Pulmonary artery endothelial cell (primary cell): ENCODE measurements around the gene C1QTNF1. TPM values are rescaled to one million over a fixed set of nuclear protein-coding genes. Genes with fewer than 3 reads are reported as not detected.

Experiments
- DNase-seq: peaks from one replicate; pipeline ENCODE4 v3.0.0-alpha.2; 2011; ENCODE audit warnings: low read depth, low spot score
- total RNA-seq: library from RNA; depleted of rRNA; stranded (reverse); fragments of >200 nt; gene quantifications from 2 replicates; pipeline ENCODE4 v1.2.3, GENCODE V29; 2014

Gene C1QTNF1
- total RNA-seq, 1 donor from 2014 or later, result 10.7 TPM

DNA sequence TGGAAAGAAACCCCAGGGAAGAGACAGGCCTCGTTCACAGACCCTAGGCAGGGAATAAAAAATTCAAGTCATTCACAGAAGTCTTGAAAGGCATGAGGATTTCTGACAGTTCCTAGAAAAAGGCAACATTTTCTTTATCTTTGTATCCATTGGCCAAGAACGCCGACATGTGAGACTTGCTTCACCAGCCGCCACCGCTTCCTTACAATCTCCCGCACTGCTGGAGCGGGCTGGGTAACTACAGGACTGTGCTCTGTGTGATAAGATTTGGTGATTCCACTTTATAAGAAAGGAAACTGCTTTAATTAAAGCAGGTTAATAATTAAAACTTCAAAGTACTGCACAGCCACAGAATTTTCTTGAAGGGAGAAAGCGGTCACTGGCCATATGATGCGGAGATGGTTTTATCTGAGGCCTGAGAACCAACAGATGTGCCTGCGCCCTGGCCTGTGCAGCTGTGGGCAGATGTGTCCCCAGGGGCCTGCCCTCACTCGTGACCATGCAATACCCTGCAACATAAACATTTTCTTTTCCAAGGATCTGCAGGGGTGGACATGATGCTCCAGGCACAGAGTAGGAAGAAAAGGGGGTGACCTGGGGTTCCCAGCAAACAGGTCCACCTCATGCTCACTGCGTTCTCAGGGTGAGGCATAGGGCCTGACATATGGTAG is 31.3 kb upstream of the C1QTNF1 start:
- DNase-seq, result no peak

DNA sequence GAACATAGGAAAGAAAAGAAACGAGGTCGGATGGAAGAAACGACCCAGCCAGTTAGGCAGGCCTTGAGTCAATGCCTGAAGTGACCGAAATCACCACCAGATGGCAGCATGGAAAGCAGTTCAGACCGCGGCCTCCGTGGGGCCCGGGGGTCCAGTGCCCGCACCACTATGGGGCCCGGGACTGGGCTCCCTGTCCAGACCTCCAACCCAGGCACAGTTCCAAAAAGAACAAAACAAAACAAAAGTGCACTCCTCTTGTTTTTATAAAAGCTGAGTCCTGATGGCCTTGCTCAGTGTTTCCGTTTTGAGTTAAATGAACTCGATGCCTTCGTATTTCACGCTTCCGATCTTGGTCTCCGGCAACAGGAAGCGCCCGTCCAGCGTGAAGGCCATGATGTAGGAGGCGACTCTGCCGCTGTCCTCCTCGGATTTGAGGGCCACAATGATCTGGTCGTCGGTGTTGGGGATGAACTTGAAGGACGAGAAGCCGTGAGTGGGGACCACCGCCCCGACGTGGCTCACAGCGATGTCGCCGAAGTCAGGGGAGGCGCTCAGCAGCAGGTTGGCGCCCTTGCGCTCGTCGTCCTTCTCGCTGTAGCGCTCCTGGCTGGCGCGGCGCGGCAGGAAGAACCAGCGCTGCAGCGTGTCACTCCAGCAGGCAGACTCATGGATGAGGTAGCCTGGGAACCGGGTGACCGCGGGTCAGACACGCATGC is 30.6 kb upstream of the C1QTNF1 start:
- DNase-seq, result peak; percentile 52

DNA sequence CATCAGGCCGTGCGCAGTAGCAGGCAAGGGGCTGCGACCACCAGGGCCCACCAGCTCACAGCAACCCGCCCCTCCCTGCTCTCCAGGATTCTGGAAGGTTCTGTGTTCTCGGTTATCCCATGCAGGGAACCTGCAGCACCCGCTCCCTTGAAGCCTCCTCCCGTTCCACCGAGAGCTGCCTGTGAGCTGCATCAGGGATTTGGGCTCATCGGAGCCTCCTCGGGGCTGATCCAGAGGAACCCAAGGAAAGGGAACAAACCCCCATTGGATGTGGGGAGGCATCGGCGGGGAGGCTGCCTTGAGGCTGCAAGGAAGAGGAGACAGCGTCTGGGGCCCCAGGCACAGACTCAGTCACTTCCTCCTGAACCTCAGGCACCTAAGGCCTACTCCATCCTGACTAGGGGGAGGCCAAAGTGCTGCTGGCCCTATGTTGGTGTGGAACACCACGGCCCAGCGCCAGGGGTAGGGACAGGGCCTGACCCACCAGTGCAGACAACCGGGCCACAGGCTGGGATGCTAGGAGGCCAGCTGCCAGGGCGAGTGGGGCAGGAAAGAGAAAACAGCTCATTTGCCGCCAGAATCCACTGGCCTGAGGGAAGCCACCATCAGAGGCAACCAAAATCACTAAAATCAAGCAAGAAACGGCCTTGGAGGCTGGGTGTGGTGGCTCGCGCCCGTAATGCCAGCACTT is 29.8 kb upstream of the C1QTNF1 start:
- no peak for DNase-seq

DNA sequence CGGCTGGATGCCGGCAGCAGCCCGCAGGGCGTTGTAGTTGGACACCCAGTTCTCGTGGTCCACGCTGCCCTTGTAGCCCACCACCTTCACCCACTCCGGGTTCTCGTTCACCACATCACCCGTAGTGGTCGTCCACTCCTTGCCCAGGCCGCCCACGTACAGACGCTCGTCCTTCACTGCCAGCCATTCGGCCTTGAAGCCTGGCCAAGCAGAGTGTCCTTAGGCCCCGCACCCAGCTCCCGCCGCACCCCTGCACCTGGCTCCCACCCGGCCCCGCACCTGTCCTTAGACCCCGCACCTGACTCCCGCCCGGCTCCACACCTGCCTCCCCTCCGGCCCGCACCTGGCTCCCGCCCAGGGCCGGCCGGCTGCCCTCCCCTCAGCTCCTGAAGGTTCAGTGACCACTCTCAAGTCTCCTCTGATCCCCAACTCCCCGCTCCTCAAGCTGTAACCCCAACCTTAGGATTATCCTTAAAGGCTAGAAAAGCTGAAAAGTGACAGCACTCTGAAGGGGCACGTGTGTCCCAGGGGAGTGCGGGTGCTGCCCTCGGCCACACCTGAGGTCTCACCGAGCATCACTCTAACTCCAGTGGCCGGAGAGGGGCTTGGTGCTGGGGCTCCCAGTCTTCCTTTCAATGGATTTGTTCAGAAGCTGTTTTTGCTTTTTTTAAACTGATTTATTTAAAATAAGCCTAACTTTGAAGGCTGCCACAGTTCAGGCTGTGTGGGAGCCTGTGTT is 28.8 kb upstream of the C1QTNF1 start:
- no peak for DNase-seq

DNA sequence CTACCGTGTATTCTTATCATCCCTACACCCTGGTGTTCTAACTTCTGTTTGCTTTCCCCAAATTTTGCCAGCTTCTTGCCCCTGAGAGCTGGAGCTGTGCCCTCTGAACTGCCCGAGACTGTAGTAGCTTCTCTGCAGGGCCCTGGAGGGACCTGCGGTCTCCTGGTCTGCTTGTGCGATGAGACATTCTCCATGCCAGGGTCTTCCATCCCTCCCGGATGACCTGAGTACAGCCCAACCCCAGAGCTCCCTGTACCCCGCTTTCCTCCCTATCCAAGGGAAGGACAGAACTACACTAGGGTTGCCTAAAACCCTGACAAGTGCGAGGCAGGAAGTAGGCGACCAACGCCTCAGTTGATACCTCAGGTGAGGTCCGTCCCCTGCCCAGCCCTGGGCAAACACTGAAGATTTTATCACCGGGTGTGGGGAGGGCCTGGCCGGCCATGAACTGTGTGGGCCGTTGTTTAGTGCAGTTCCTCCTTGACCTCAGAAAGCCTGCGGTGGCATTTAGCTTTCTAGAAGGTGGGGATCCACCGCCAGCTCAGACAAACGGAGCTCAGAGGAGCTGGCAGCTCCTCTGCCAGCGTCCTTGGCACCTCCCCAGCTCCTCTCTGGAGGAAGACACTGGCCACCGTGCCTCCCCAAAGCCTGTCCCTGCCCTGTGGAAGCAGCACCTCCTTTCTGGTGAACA is 28.1 kb upstream of the C1QTNF1 start:
- no peak for DNase-seq

DNA sequence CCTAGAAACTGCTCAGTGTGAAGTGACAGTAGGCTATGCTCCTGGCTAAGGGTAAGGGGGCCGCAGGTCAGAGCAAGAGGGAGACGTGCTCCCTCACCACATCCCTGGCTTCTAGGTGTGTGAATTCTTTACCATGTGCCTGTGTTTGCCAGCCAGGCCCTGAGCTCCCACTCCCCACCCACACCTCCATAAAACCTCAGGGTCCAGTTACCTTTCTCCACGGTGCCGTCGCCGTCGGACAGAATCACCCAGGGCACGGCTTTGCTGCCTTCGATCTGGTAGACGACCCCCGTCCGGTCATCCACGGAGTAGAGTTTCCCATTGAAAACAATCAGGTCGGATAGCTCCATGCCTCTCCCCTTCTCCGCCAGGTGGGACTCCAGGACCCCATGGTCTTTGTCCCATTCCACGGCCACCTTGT is 27.2 kb upstream of the C1QTNF1 start:
- DNase-seq, result no peak

DNA sequence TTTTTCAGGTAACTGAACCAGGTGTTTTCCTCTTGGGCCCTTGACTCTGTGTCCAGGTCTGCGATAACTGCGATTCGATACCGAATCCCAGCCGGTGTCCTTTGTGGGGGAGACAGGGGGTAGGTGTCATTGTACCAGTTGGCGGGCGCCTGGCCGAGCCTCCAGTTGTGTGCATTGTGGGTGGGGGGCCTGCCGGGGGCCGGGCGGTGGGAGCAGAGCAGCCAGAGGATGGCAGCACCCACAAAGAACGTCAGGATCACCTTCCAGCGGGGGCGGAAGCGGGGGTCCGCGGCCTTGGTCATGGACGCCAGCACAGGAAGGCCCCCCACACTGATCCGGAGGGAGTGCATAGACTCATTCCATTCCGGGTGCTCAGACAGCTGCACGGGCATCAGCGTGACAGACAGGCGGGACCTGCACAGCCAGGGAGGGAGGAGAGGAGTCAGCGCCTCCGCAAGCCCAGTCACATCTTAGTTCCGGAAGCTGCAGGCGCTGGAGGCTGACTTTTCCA is 26.7 kb upstream of the C1QTNF1 start:
- DNase-seq, result no peak

DNA sequence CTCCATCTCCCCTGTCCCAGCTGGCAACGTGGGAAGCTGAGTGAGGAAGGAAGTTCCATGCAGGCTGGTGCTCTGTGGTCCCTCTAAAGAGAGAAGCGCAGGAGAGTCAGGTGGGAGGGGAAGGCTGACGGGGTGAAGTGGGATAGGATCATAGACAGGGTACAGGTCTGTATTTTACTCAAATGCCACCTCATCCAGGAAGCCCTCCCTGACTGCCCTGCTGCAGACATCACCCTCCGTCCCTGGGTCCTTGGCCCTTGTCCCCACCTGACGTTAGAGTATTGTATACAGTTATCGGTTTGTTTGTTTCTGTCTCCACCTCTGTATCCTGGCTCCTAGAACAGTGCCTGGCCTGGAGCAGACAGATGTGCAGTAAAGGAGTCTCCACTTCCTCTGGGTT is 26.1 kb upstream of the C1QTNF1 start:
- no peak for DNase-seq

DNA sequence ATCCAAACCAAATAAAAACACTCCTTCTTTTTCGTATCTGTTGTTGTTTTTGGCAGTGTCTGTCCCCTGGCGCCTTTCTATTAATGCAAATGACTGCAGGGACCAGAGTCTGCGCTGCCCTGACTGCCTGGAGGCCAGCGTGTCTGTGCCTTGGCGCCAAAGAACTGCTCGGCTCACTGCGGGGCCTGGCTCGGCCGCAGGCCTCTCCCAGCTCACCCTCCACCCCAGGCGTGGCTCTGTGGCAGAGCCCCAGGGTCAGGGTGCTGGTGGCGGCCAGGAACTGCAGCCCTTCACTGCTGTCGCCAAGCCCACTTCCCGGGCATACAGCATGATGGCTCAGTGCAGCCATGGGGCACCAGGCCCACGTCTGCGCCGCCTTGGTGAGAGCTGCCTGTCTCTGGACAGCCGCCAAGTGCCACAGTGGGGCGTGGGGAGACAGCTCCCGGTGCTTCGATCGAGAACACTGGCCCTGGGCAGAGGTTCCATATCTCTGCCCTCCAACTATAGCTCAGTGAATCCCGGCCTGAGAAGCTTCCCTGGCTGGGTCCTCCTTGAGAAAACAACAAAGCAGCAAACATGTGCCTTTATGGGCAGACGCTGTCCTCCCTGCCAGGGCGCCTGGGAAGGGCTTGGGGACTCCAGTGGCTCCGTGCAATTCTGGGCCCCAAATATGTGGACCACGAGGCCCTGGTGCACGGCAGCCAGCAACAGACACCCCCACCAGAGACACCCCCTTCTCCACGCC is 25.5 kb upstream of the C1QTNF1 start:
- no peak for DNase-seq

DNA sequence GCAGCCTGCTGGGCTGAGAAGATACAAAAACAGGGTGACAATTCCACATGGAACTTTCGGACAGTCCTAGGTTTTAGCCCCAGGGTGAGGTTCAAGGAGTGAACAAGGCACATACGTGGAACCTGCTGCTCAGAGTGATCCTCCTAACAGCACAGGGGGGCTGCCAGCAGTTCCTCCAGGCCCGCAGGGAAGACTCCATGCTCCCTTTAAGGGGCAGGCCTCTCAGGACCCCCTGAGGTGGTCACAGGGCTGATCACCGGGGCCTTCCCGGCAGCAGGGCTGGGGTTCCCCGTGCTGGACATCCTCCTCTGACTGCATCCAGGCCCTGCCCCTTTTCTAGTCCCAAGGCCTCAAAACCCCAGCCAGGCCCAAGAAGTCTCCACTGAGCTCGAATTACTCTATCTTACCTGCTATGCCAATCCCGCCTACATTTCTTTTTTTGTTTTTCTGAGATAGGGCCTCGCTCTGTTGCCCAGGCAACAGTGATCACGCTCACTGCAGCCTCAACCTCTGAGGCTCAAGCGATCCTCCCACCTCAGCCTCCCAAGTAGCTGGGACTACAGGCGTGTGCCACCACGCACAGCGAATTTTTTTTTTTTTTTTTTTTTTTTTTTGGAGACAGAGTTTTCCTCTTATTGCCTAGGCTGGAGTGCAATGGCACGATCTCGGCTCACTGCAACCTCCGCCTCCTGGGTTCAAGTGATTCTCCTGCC is 24.8 kb upstream of the C1QTNF1 start:
- DNase-seq, result no peak

DNA sequence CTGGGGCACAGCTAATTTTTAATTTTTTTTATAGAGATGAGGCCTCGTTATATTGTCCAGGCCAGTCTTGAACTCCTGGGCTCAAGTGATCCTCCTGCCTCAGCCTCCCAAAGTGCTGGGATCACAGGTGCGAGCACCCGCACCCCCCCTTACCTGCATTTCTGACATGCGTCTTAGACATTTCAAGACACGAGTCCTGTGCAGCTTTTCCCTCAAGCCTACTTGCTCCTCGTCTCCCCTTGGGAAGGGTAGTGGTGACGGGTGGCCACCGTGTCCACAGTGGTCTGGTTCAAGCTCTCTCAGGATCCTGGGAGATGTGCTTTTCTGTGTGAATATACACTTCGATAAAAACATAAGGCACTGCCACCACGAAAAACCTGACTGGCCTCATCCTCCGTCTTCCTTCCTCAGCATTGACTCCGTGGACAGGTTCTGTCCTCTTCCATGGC is 24.0 kb upstream of the C1QTNF1 start:
- DNase-seq, result no peak

DNA sequence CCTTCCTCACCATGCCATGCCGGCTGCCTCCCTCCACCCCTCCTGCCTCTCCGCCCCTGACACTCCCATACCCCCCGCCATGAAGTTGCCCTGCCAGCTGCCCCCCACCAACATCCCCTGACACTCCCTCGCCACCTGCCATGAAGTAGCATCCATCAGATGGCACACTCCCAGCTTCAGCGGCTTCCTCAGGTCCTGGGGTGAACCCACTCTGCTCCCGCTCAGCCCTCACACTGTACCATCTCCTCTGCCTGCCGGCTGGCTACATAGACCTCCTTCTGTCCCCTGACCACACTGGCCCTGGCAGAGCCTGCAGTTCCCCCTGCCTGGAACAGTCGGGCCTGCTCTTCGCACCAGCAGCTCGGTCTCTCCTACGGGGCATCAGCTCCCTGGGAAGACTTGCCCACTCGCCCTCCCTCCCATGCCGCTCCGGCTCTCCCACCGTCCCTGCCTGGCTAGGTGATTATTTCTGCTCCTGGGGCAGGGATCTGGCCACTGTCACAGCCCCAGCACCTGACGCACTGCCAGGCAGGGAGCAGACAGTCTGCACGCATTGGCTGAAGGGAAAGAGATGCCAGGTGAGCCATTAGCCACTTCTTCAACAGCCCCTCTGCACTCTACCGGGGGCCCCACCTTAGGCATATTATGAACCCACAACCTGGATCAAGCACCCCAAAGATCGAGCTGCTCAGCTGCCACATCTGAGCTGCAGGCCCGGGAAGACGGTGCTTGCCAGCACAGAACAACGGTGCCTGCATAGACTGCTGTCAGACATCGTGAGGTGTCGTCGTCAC is 23.4 kb upstream of the C1QTNF1 start:
- DNase-seq, result no peak

DNA sequence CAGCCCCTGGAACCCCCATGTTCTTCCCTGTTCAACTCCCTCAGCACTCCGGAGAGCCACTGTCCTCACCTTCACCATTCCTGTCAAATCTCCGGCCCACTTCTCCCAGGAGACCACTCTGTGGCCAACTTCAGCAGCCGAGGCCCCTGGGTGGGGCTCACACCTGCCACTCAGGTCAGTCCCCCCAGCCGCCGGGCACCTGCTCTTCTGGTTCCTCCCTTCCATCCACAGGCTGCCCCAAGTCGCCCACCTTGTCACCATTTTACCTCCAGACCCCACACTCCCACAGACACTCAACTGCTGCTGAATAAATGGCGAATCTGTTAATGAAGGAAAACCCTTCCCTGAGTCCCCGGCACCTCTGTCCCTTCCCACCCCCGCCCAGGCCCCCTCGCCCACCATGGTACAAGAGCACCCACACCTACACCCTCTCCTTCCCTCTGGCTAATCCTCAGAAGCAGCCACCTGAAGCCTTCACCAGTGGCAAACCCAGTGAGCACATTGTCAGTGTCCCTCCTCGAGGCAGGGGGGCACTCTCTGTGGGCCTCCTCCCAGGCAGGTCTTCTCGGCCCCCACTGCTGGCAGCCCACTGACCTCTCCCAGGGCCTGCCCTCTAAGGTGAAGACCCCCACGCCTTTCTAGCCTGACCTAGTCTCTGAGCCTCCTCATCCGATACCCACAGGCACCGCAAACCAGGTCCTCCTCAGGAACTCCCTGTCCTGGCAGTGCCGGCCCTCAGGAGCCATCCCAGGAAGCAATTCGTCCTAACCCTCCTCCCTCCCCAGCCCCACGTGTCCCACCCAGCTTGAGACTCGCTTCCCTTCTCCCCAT is 22.6 kb upstream of the C1QTNF1 start:
- no peak for DNase-seq

DNA sequence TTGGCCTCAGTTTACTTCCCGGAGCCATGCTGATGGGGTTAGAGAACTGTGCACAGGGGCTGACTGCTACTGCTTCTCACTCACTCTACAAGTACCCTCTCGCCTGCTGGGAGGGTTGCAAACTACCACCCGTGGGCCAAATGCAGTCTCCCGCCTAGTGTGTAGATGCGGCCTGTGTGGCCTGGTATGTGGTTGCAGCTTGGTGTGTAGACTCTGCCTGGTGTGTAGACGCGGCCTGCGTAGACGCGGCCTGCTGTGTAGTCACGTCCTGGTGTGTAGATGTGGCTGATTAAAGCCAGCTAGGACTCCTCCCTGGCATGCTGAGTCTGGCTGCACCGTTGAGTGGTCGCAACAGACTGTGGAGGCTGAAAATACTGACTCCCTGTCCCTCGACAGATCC is 21.7 kb upstream of the C1QTNF1 start:
- no peak for DNase-seq

DNA sequence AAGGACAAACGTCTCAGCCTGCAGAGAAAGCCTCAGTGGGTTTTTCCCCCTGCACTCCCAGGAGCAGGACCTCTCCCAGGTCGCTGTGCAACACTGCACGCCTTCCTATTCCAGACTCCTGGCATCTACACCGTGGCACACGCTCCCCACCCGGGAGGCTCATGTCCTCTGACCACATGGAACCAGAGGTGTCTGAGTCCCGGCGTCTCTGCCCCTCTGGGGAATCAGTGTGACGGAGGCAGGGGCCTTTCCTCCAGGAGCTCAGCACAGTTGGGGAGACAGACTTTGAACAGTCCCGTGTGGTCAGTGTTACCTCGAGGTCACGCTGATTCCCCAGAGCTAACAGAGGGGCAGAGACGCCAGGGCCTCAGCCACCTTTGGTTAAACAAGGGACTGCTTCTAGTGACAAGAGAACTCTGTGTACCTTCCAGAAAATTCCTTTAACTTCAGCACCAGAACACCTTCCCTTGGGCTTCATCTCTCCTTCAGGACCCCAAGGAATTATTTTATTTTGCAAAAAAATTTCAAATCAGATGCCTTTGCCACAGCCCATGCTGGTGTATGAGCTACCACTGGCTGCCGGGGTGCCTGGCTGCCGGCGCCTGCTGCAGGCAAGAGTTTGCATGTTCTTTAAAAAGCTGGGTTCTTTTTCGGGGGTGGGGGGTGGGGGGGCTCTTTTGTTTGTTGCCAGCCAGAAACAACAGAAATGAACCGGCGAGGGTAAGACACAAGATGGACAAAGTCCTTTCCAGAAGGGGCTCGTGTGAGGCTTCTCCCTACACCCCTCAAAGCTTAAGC is 21.0 kb upstream of the C1QTNF1 start:
- DNase-seq, result no peak

DNA sequence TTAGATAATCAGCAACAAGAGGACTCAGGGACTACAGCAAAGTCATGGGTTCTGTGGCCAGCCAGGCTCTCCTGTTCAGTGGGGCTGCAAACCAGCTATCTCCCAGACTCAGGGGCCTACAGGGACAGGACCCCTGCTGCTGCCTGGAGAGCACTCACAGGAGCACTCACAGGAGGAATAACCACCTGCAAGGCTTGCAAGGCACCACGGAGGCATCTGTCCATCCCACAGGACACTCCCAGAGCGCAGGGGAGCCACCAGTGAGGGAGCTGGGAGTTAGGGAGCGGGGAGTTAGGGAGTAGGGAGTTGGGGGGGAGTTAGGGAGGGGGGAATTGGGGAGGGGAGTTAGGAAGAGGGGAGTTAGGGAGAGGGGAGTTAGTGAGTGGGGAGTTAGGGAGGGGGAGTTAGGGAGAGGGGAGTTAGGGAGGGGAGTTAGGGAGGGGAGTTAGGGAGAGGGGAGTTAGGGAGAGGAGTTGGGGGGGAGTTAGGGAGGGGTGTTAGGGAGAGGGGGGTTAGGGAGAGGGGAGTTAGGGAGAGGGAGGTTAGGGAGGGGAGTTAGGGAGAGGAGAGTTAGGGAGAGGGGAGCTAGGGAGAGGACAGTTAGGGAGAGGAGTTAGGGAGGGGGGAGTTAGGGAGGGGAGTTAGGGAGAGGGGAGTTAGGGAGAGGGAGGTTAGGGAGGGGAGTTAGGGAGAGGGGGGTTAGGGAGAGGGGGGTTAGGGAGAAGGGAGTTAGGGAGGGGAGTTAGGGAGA is 20.1 kb upstream of the C1QTNF1 start:
- DNase-seq, result no peak
